Small intestine (tissue), 7 donors: ENCODE measurements around the gene DNAJC15. TPM values are rescaled to one million over a fixed set of nuclear protein-coding genes. Genes with fewer than 3 reads are reported as not detected.

ENCODE experiments used
- DNase-seq, 2 donors: peaks; one replicate each; pipeline versions ENCODE4 v3.0.0 to v3.0.0-alpha.2; 2013
- FAIRE-seq: peaks from 2 replicates; lab custom pipeline; 2012; peaks lifted over from hg19 to GRCh38; lab: Jason Lieb, UNC
- H3K27ac ChIP-seq, 3 donors: one replicate each; pipeline ENCODE4 v1.5.1; 2013; ENCODE audit warnings: low read length in 2 of 3, mild to moderate bottlenecking in 2 of 3, control low read depth in 1 of 3, inconsistent platforms in 1 of 3, low read depth in 1 of 3, moderate library complexity in 1 of 3
- H3K27me3 ChIP-seq, 3 donors: one replicate each; pipeline ENCODE4 v1.6.1; 2013; ENCODE audit warnings: low read length in 3 of 3, inconsistent platforms in 1 of 3; ENCODE audit not compliant: control insufficient read depth in 3 of 3, insufficient read depth in 3 of 3
- H3K36me3 ChIP-seq, 3 donors: one replicate each; pipeline ENCODE4 v1.6.1; 2013; ENCODE audit warnings: low read length in 3 of 3, inconsistent platforms in 1 of 3, low read depth in 1 of 3, mild to moderate bottlenecking in 1 of 3, moderate library complexity in 1 of 3; ENCODE audit not compliant: control insufficient read depth in 3 of 3, insufficient read depth in 2 of 3
- H3K4me1 ChIP-seq, 3 donors: one replicate each; pipeline ENCODE4 v1.6.1; 2013; ENCODE audit warnings: low read length in 2 of 3, inconsistent platforms in 1 of 3, low read depth in 1 of 3, mild to moderate bottlenecking in 1 of 3, moderate library complexity in 1 of 3; ENCODE audit not compliant: control insufficient read depth in 3 of 3, insufficient read depth in 2 of 3
- H3K4me3 ChIP-seq, 3 donors: one replicate each; pipeline ENCODE4 v1.5.1; 2013; ENCODE audit warnings: low read length in 3 of 3, control low read depth in 1 of 3, inconsistent platforms in 1 of 3, low read depth in 1 of 3, mild to moderate bottlenecking in 1 of 3, moderate library complexity in 1 of 3
- H3K9me3 ChIP-seq, 2 donors: one replicate each; pipeline ENCODE4 v1.6.1; 2013; ENCODE audit warnings: low read depth in 1 of 2, low read length in 1 of 2; ENCODE audit not compliant: control insufficient read depth in 2 of 2, insufficient read depth in 1 of 2
- WGBS, 3 donors: extraction: QIAGEN DNeasy Blood & Tissue Kit; methylation state at CpG; one replicate each; pipeline ENCODE4 v1.1.7; 2013; 5-methylcytosine and 5-hydroxymethylcytosine counted together
- polyA plus RNA-seq, 4 donors: library from polyadenylated mRNA; stranded (reverse) in 3 of 4; unstranded in 1 of 4; fragments of 200-250 nt in 3 of 4; fragments of 120-200 nt in 1 of 4; gene quantifications; one replicate each; pipeline versions ENCODE4 v1.2.1 to v1.2.3, GENCODE V29; 2013
- donor health status: healthy with polysubstance abuse.
- donor health status: control.
- donor health status: control.
- donor health status: Bipolar disorder and iron deficiency.
- donor health status: healthy.

DNAJC15 gene
- polyA plus RNA-seq, 4 donors = 23.3 to 37.2 (median 29.9) TPM

- Histone ChIP-seq H3K9me3 (no peaks in the 10 kb centered on the region), H3K27me3 (no peaks in the 10 kb centered on the region), H3K27ac (no peak overlapping the region), H3K4me3 (no peak overlapping the region), H3K36me3 (peaks cover 0 to 3% (median 0%) of the 10 kb centered on the region in 3 donors), H3K4me1 (peaks cover 0 to 4% (median 2%) of the 10 kb centered on the region in 3 donors)
- FAIRE-seq (no peak), DNase-seq (peak in 1 of 2 donors; percentile 28)
- 11 to 62% (median 39%) methylated on average over 2 of the region's 2 CpGs for WGBS, 3 donors
Measured at GRCh38 chr13:43107780-43108179, 84.4 kb downstream of the DNAJC15 start.

GRCh38 chr13:43110036-43110435 is 86.7 kb downstream of the DNAJC15 start:
- WGBS, 3 donors = 73 to 81% (median 78%) methylated on average over 5 of the region's 5 CpGs
- Histone ChIP-seq H3K27ac (no peak overlapping the region), H3K36me3 (no peaks in the 10 kb centered on the region), H3K27me3 (no peaks in the 10 kb centered on the region), H3K4me3 (no peak overlapping the region), H3K4me1 (peaks cover 0 to 3% (median 2%) of the 10 kb centered on the region in 3 donors), H3K9me3 (no peaks in the 10 kb centered on the region)
- DNase-seq = no peak
- FAIRE-seq = no peak

- Histone ChIP-seq H3K27ac (no peak overlapping the region), H3K36me3 (no peaks in the 10 kb centered on the region), H3K4me3 (no peak overlapping the region), H3K9me3 (no peaks in the 10 kb centered on the region), H3K27me3 (no peaks in the 10 kb centered on the region), H3K4me1 (peaks cover 0 to 3% (median 2%) of the 10 kb centered on the region in 3 donors)
- 19 to 69% (median 59%) methylated on average over 2 of the region's 2 CpGs for WGBS, 3 donors
- peak; percentile 23 to 78 for DNase-seq
- no peak for FAIRE-seq
Measured at GRCh38 chr13:43110658-43111057, 87.3 kb downstream of the DNAJC15 start.

- DNase-seq (no peak), FAIRE-seq (no peak)
- H3K4me3 ChIP-seq = no peak overlapping the region
- no peaks in the 10 kb centered on the region for H3K9me3 ChIP-seq
- H3K27ac ChIP-seq = no peak overlapping the region
- H3K36me3 ChIP-seq = no peaks in the 10 kb centered on the region
- WGBS, 3 donors = 84 to 88% (median 88%) methylated on average over 7 of the region's 7 CpGs
- H3K4me1 ChIP-seq = peaks cover 0 to 3% (median 2%) of the 10 kb centered on the region in 3 donors
- no peaks in the 10 kb centered on the region for H3K27me3 ChIP-seq
Measured at GRCh38 chr13:43111559-43112400, 88.4 kb downstream of the DNAJC15 start.

GRCh38 chr13:43113603-43114002 is 90.2 kb downstream of the DNAJC15 start:
- Histone ChIP-seq H3K27ac (no peak overlapping the region), H3K27me3 (no peaks in the 10 kb centered on the region), H3K9me3 (no peaks in the 10 kb centered on the region), H3K4me3 (no peak overlapping the region), H3K36me3 (no peaks in the 10 kb centered on the region), H3K4me1 (peaks cover 0 to 3% (median 2%) of the 10 kb centered on the region in 3 donors)
- DNase-seq (no peak), FAIRE-seq (no peak)
- 73 to 92% (median 78%) methylated on average over 1 of the region's 1 CpG for WGBS, 3 donors

- DNase-seq = no peak
- no peaks in the 10 kb centered on the region for H3K36me3 ChIP-seq
- FAIRE-seq = no peak
- no peaks in the 10 kb centered on the region for H3K27me3 ChIP-seq
- H3K9me3 ChIP-seq = no peaks in the 10 kb centered on the region
- peaks cover 0 to 3% (median 0%) of the 10 kb centered on the region in 3 donors for H3K4me1 ChIP-seq
- H3K4me3 ChIP-seq = no peak overlapping the region
- H3K27ac ChIP-seq = no peak overlapping the region
- 95 to 100% (median 97%) methylated on average over 1 of the region's 1 CpG for WGBS, 3 donors
Measured at GRCh38 chr13:43114504-43114903, 91.1 kb downstream of the DNAJC15 start.

GRCh38 chr13:43115141-43115540 is 91.8 kb downstream of the DNAJC15 start:
- Histone ChIP-seq H3K4me1 (peaks cover 0 to 3% (median 0%) of the 10 kb centered on the region in 3 donors), H3K9me3 (no peaks in the 10 kb centered on the region), H3K36me3 (no peaks in the 10 kb centered on the region), H3K27ac (no peak overlapping the region), H3K4me3 (no peak overlapping the region), H3K27me3 (no peaks in the 10 kb centered on the region)
- 96 to 99% (median 97%) methylated on average over 3 of the region's 3 CpGs for WGBS, 3 donors
- DNase-seq (no peak), FAIRE-seq (no peak)

GRCh38 chr13:43116242-43116641 is 92.9 kb downstream of the DNAJC15 start:
- 88 to 92% (median 88%) methylated on average over 7 of the region's 7 CpGs for WGBS, 3 donors
- H3K27ac ChIP-seq = no peak overlapping the region
- FAIRE-seq (no peak), DNase-seq (no peak)
- H3K4me1 ChIP-seq = peaks cover 0 to 3% (median 0%) of the 10 kb centered on the region in 3 donors
- no peaks in the 10 kb centered on the region for H3K27me3 ChIP-seq
- H3K36me3 ChIP-seq = no peaks in the 10 kb centered on the region
- no peak overlapping the region for H3K4me3 ChIP-seq
- H3K9me3 ChIP-seq = no peaks in the 10 kb centered on the region
